ENCODE measurements around the gene PLA2G4E.

The PLA2G4E gene

GRCh38 chr15:41987246-41987924 lies 33.5 kb downstream of the PLA2G4E start:
- TF ChIP-seq RARB (CRISPR knock-in tag; IDR thresholded peaks at IDR 0.05) (no peak), ZNF70 (CRISPR knock-in tag; IDR thresholded peaks at IDR 0.05) (no peak), TCF4 (CRISPR knock-in tag; IDR thresholded peaks at IDR 0.05; ENCODE audit: borderline replicate concordance) (no peak), POU6F1 (CRISPR knock-in tag; IDR thresholded peaks at IDR 0.05; ENCODE audit: borderline replicate concordance, low read depth) (no peak), GLIS3 (CRISPR knock-in tag; IDR thresholded peaks at IDR 0.05) (no peak), PPARA (CRISPR knock-in tag; IDR thresholded peaks at IDR 0.05; ENCODE audit: borderline replicate concordance) (no peak)
- ATAC-seq: no peak

GRCh38 chr15:41985236-41986160 lies 35.3 kb downstream of the PLA2G4E start:
- ATAC-seq: no peak
- no peak for TF ChIP-seq CSRNP3 (CRISPR knock-in tag; IDR thresholded peaks at IDR 0.05)
- no peak for TF ChIP-seq CSDC2 (CRISPR knock-in tag; IDR thresholded peaks at IDR 0.05)
- no peak for TF ChIP-seq CREB5 (CRISPR knock-in tag; IDR thresholded peaks at IDR 0.05; ENCODE audit: low read depth)
- TF ChIP-seq TSHZ2 (CRISPR knock-in tag; IDR thresholded peaks at IDR 0.05): no peak
- no peak for TF ChIP-seq ESRRG (CRISPR knock-in tag; IDR thresholded peaks at IDR 0.05)

GRCh38 chr15:41984622-41985021 lies 36.2 kb downstream of the PLA2G4E start:
- ATAC-seq: no peak
- TF ChIP-seq ZNF8 (CRISPR knock-in tag; IDR thresholded peaks at IDR 0.05) (no peak), ZC3H10 (CRISPR knock-in tag; IDR thresholded peaks at IDR 0.05) (no peak), CREB5 (CRISPR knock-in tag; IDR thresholded peaks at IDR 0.05; ENCODE audit: low read depth) (no peak), PPARA (CRISPR knock-in tag; IDR thresholded peaks at IDR 0.05; ENCODE audit: borderline replicate concordance) (no peak), ZFP3 (CRISPR knock-in tag; IDR thresholded peaks at IDR 0.05) (no peak), RARB (CRISPR knock-in tag; IDR thresholded peaks at IDR 0.05) (no peak), TOX (CRISPR knock-in tag; IDR thresholded peaks at IDR 0.05; ENCODE audit: borderline replicate concordance) (no peak), SNAI2 (CRISPR knock-in tag; IDR thresholded peaks at IDR 0.05) (no peak), CSDC2 (CRISPR knock-in tag; IDR thresholded peaks at IDR 0.05) (no peak), TCF4 (CRISPR knock-in tag; IDR thresholded peaks at IDR 0.05; ENCODE audit: borderline replicate concordance) (no peak), ZFP30 (CRISPR knock-in tag; IDR thresholded peaks at IDR 0.05) (no peak), ZNF565 (CRISPR knock-in tag; conservative IDR thresholded peaks at IDR 0.05; ENCODE audit: low read depth) (no peak), BACH2 (CRISPR knock-in tag; IDR thresholded peaks at IDR 0.05; ENCODE audit: borderline replicate concordance) (no peak), ZNF70 (CRISPR knock-in tag; IDR thresholded peaks at IDR 0.05) (no peak), PATZ1 (CRISPR knock-in tag; IDR thresholded peaks at IDR 0.05; ENCODE audit: borderline replicate concordance) (no peak), ARNTL (CRISPR knock-in tag; IDR thresholded peaks at IDR 0.05; ENCODE audit: borderline replicate concordance, low read depth) (no peak), CSRNP3 (CRISPR knock-in tag; IDR thresholded peaks at IDR 0.05) (no peak), ISL1 (CRISPR knock-in tag; IDR thresholded peaks at IDR 0.05) (no peak)
